Measurements from ENCODE around the gene AK2.

DNA sequence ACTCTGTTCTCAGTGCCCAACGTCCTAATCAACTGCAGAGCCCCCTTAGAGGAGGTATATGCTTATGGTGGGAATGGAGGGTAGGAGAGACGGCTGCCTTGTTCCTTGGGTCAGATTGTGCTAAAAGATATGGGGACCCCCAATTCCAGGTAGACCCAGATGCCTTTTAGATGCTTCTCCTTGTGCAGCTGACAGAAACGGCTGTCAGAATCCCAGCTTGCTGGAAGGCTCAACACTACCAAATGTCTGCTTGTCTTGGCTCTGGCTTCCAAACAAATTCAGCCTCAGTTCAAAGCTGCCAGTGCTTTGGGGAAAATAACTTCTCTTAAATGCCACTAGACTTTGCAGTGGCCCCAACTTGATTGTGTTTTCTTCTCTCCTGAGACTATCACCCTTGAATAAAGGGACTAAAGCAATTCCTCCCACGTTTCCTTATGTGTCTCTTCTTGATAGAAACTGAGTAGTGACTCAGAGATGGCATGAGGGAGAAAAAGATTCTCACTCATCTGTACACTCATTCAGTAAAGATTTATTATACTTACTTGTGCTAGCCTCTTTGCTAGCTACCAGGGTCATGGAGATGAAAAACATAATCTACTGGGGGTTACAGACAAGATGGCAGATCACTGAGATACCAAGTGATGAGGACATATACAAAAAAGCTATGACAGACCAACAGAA is 68.7 kb downstream of the AK2 start:
- TF ChIP-seq, protein P1, sequence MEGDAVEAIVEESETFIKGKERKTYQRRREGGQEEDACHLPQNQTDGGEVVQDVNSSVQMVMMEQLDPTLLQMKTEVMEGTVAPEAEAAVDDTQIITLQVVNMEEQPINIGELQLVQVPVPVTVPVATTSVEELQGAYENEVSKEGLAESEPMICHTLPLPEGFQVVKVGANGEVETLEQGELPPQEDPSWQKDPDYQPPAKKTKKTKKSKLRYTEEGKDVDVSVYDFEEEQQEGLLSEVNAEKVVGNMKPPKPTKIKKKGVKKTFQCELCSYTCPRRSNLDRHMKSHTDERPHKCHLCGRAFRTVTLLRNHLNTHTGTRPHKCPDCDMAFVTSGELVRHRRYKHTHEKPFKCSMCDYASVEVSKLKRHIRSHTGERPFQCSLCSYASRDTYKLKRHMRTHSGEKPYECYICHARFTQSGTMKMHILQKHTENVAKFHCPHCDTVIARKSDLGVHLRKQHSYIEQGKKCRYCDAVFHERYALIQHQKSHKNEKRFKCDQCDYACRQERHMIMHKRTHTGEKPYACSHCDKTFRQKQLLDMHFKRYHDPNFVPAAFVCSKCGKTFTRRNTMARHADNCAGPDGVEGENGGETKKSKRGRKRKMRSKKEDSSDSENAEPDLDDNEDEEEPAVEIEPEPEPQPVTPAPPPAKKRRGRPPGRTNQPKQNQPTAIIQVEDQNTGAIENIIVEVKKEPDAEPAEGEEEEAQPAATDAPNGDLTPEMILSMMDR (IDR thresholded peaks at IDR 0.05) = no peak
- TF ChIP-seq EZH2 (IDR thresholded peaks at IDR 0.05; ENCODE audit: borderline replicate concordance, insufficient read depth, low read depth, low read length, poor library complexity, severe bottlenecking) = no peak
